ENCODE results near the gene PRSS1.
A peak's percentile ranks its signal among the peaks of the same experiment; 100 is the strongest.
"Not testable (repeated sequence)": the region's sequence is repeated elsewhere in the genome, so short reads cannot be mapped to it uniquely, and the experiment has no call there.

The PRSS1 gene

GRCh38 chr7:142774826-142775225 is 25.6 kb downstream of the PRSS1 start:
- no peak for DNase-seq

- not testable (repeated sequence) for DNase-seq
These were observed 26.3 kb downstream of the PRSS1 start for GRCh38 chr7:142775351-142776115.

GRCh38 chr7:142776206-142776844 is 27.1 kb downstream of the PRSS1 start:
- no peak for DNase-seq

- not testable (repeated sequence) for DNase-seq
These were observed 27.6 kb downstream of the PRSS1 start for GRCh38 chr7:142776845-142777225.

- DNase-seq: no peak
These were observed 28.0 kb downstream of the PRSS1 start for GRCh38 chr7:142777318-142777717.

GRCh38 chr7:142782922-142783900 is 33.9 kb downstream of the PRSS1 start:
- DNase-seq: peak; percentile 86

GRCh38 chr7:142784096-142784495 is 34.8 kb downstream of the PRSS1 start:
- peak; percentile 16 for DNase-seq

- peak; percentile 76 for DNase-seq
These were observed 35.4 kb downstream of the PRSS1 start for GRCh38 chr7:142784716-142785115.

- peak; percentile 91 for DNase-seq
These were observed 36.6 kb downstream of the PRSS1 start for GRCh38 chr7:142785841-142786250.

- peak; percentile 18 for DNase-seq
These were observed 37.9 kb downstream of the PRSS1 start for GRCh38 chr7:142787034-142787768.

GRCh38 chr7:142787783-142788182 is 38.5 kb downstream of the PRSS1 start:
- peak; percentile 14 for DNase-seq

- peak; percentile 32 for DNase-seq
These were observed 39.3 kb downstream of the PRSS1 start for GRCh38 chr7:142788303-142789289.

GRCh38 chr7:142789441-142789840 is 40.2 kb downstream of the PRSS1 start:
- DNase-seq: peak; percentile 45

- peak; percentile 34 for DNase-seq
These were observed 40.8 kb downstream of the PRSS1 start for GRCh38 chr7:142790056-142790455.

GRCh38 chr7:142790555-142790954 is 41.3 kb downstream of the PRSS1 start:
- DNase-seq: peak; percentile 22

- DNase-seq: peak; percentile 7
These were observed 42.2 kb downstream of the PRSS1 start for GRCh38 chr7:142791502-142791901.

GRCh38 chr7:142792129-142792528 is 42.9 kb downstream of the PRSS1 start:
- peak; percentile 6 for DNase-seq

- DNase-seq: peak; percentile 0
These were observed 43.3 kb downstream of the PRSS1 start for GRCh38 chr7:142792593-142792992.

- DNase-seq: peak; percentile 0
These were observed 43.9 kb downstream of the PRSS1 start for GRCh38 chr7:142793156-142793555.

- DNase-seq: peak; percentile 68
These were observed 46.1 kb downstream of the PRSS1 start for GRCh38 chr7:142795339-142795863.

- no peak for DNase-seq
These were observed 46.8 kb downstream of the PRSS1 start for GRCh38 chr7:142796001-142796500.

Measured in CD4-positive, alpha-beta T cell treated with Interleukin-10 for 1 hour (primary cell).